Measurements from ENCODE around the gene SLC6A16.
A peak's percentile ranks its signal among the peaks of the same experiment; 100 is the strongest.
"Not testable (repeated sequence)": the region's sequence is repeated elsewhere in the genome, so short reads cannot be mapped to it uniquely, and the experiment has no call there.

The SLC6A16 gene

DNA sequence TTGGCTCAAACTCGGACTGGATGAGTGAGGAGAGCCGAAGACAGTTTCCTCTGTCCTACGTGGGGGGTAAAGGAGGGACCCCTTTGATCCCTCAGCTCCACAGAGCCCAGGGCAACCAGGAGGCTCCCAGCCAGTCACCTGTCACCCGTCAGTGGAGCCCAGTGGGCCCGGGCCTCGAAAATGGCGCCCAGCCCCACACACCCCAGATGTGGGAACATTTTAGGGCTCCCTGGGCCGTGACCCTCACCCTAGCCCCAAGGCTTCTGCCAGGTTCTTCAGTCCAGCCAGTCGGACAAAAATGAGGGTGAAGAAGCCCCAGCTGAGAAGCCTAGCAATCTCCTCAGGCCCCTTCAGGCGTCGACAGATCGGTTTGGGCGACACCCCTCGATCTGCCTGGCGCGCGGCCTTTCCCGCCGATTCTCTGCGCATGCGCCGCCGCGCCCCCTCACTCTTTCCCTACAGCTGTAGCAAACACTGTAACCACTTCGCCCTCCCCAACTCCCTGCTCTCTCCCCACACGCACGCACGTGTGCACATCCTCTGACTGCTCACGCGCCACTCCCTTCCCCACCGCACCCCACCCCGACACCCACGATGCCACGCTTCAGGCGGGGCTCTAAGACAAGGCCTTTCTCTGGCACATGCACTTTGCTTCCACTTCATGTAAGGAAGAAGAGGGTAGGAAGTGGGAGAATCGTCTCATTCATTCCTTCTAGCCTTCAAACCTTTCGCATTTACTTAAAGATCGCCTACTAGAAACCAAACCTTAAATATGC lies at the start of gene SLC6A16:
TSS of gene SLC6A16 (minus strand) at position 391 of the 776 bp plus-strand sequence. CDS start 13,844 bp downstream, outside the sequence.
- Mint-ChIP-seq H3K4me3 (no peak within 1 kb of the TSS), H3K27me3 (ENCODE audit: low read depth, poor library complexity) (peaks cover 4% of the 10 kb centered on the region), H3K36me3 (ENCODE audit: low read depth) (peaks cover 75% of the 10 kb centered on the region), H3K9me3 (peaks cover 40% of the 10 kb centered on the region), H3K4me1 (peaks cover 3% of the 10 kb centered on the region), H3K27ac (no peak within 1 kb of the TSS)
- no peak for DNase-seq
- TF ChIP-seq CTCF (IDR thresholded peaks at IDR 0.05), result no peak

DNA sequence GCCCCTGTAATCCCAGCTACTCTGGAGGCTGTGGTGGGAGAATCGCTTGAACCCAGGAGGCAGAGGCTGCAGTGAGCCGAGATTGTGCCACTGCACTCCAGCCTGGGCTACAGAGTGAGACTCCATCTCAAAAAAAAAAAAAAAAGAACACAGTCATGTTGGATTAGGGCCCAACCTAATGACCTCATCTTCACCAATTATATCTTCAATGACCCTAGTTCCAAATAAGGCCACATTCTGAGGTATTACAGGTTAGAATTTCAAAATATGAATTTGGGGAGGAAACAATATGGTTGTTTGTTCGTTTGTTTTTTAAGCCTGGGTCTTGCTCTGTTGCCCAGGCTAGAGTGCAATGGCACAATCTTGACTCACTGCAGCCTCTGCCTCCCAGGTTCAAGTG lies 48.2 kb upstream of the SLC6A16 start:
- Mint-ChIP-seq H3K36me3 (ENCODE audit: low read depth) (peaks cover 11% of the 10 kb centered on the region), H3K9me3 (peaks cover 24% of the 10 kb centered on the region)
- not testable (repeated sequence) for H3K27ac Mint-ChIP-seq; H3K4me3 Mint-ChIP-seq; H3K4me1 Mint-ChIP-seq; H3K27me3 Mint-ChIP-seq (ENCODE audit: low read depth, poor library complexity); DNase-seq

DNA sequence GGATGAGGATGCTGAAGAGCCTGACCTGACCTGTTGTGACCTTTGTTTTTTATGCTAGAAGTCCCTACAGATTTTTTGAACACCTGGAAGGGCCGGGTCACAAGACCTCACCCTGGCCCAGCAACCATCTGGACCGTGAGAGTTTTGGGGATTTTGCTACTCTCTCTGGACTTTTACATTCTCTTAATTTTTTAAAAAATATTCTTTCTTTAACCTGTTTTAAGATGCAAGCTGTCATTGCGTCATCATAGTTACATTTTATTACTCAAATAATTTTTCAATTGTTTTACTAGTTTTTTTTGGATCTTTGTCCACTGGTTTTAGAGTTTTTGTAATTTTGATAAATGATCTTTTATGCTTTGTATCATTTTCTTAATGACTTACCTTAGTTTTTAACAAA lies 46.2 kb upstream of the SLC6A16 start:
- Mint-ChIP-seq H3K27ac (no peak overlapping the region), H3K4me1 (no peaks in the 10 kb centered on the region), H3K4me3 (no peak overlapping the region), H3K36me3 (ENCODE audit: low read depth) (peaks cover 11% of the 10 kb centered on the region), H3K9me3 (peaks cover 24% of the 10 kb centered on the region), H3K27me3 (ENCODE audit: low read depth, poor library complexity) (peaks cover 6% of the 10 kb centered on the region)
- no peak for TF ChIP-seq CTCF (IDR thresholded peaks at IDR 0.05)
- no peak for DNase-seq

DNA sequence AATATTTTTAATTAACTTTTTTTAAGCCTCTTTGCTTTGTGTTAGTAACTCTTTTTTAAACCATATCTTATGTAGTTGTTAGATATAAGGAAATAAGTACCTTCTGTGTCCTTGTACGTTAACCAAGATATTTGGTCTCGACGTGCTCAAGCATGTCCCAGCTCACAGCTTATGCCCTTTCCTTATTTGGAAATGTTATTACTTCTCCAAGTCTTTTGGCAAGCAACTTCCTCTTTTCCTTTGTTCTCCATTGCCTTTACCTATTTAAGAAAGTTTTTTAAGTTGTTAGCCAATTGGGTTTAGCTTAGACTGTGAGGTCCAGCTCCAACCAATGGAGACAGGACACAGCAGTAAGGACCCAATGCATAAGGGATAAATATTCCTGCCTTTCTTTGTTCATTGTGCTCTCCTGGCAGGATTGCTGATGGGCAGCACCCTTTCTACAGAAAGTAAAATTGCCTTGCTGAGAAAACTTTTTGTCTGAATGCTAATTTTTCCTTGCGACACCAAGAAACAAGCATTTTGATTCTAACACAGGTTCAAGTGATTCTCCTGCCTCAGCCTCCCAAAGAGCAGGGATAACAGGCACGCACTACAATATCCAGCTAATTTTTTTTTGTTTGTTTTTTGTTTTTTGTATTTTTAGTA lies 43.8 kb upstream of the SLC6A16 start:
- no peak for DNase-seq
- Mint-ChIP-seq H3K4me3 (no peak overlapping the region), H3K27me3 (ENCODE audit: low read depth, poor library complexity) (no peaks in the 10 kb centered on the region), H3K9me3 (peaks cover 24% of the 10 kb centered on the region), H3K27ac (no peak overlapping the region), H3K4me1 (peaks cover 7% of the 10 kb centered on the region), H3K36me3 (ENCODE audit: low read depth) (peaks cover 11% of the 10 kb centered on the region)
- no peak for TF ChIP-seq CTCF (IDR thresholded peaks at IDR 0.05)

DNA sequence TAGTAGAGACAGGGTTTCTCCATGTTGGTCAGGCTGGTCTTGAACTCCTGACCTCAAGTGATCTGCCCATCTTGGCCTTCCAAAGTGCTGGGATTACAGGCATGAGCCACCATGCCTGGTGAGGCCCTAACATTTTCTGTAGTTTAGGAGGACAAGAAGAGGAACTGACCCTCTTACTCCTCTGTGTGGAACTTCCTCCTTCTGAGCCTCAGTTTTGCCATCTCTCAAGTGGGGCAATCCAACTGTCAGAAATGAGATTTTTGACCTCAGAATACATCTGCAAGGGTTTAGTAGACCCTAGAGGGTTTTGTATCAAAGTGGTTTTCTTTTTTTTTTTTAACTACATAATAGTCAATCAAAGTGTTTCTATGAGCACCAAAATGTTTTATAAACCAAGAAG lies 41.1 kb upstream of the SLC6A16 start:
- H3K36me3 Mint-ChIP-seq (ENCODE audit: low read depth), result peaks cover 11% of the 10 kb centered on the region
- no peak overlapping the region for H3K27ac Mint-ChIP-seq
- H3K27me3 Mint-ChIP-seq (ENCODE audit: low read depth, poor library complexity), result no peaks in the 10 kb centered on the region
- H3K4me1 Mint-ChIP-seq, result peaks cover 7% of the 10 kb centered on the region
- DNase-seq, result no peak
- H3K4me3 Mint-ChIP-seq, result no peak overlapping the region
- no peak for TF ChIP-seq CTCF (IDR thresholded peaks at IDR 0.05)
- H3K9me3 Mint-ChIP-seq, result peaks cover 24% of the 10 kb centered on the region

- no peak for TF ChIP-seq CTCF (IDR thresholded peaks at IDR 0.05)
- Mint-ChIP-seq H3K4me3 (no peak overlapping the region), H3K4me1 (peaks cover 19% of the 10 kb centered on the region), H3K27me3 (ENCODE audit: low read depth, poor library complexity) (peaks cover under 1% of the 10 kb centered on the region), H3K9me3 (peaks cover 7% of the 10 kb centered on the region), H3K36me3 (ENCODE audit: low read depth) (peaks cover 12% of the 10 kb centered on the region), H3K27ac (no peak overlapping the region)
- peak; percentile 28 for DNase-seq
These were observed 39.2 kb upstream of the SLC6A16 start for GRCh38 chr19:49364083-49364737.
